CD4-positive, CD25-positive, alpha-beta regulatory T cell (primary cell): ENCODE results near the gene PRSS8. TPM values are rescaled to one million over a fixed set of nuclear protein-coding genes. Genes with fewer than 3 reads are reported as not detected.

Experiments used
- ATAC-seq, 2 donors: fragments of 150-1000 bp; cut with Tn5 transposase; one replicate each; pipeline ENCODE4 v1.10.0; 2021; ENCODE audit warnings: low read depth in 2 of 2, moderate number of reproducible peaks in 2 of 2, moderate library complexity in 1 of 2
- DNase-seq, 3 donors: peaks; one replicate each; pipeline versions ENCODE4 v3.0.0 to v3.0.0-alpha.2; 2012 to 2022; ENCODE audit warnings: mixed read lengths in 1 of 3
- H3K27ac ChIP-seq: one replicate; pipeline ENCODE4 v1.7.0; 2013; ENCODE audit warnings: mild to moderate bottlenecking, low read length; ENCODE audit not compliant: insufficient read depth, poor library complexity, severe bottlenecking
- H3K27me3 ChIP-seq: one replicate; pipeline ENCODE4 v1.7.0; 2013; ENCODE audit warnings: low read length; ENCODE audit not compliant: control insufficient read depth, insufficient read depth
- H3K36me3 ChIP-seq: one replicate; pipeline ENCODE4 v1.7.0; 2013; ENCODE audit warnings: mild to moderate bottlenecking, low read length, moderate library complexity; ENCODE audit not compliant: control insufficient read depth, insufficient read depth
- H3K4me1 ChIP-seq: 2 replicates; pipeline ENCODE4 v1.7.0; 2013; ENCODE audit warnings: mild to moderate bottlenecking, low read length; ENCODE audit not compliant: insufficient read depth, control insufficient read depth, poor library complexity, severe bottlenecking
- H3K4me3 ChIP-seq: one replicate; pipeline ENCODE4 v1.7.0; 2013; ENCODE audit warnings: low read depth, mild to moderate bottlenecking, low read length, moderate library complexity
- H3K9me3 ChIP-seq, 2 experiments: 1 replicate in 1 of 2; 2 replicates in 1 of 2; pipeline ENCODE4 v1.7.0; 2013; ENCODE audit warnings: low read length in 2 of 2, mild to moderate bottlenecking in 1 of 2, moderate library complexity in 1 of 2; ENCODE audit not compliant: control insufficient read depth in 2 of 2
- H3K27ac Mint-ChIP-seq, 3 donors: one replicate each; pipeline ENCODE4 v1.8.0; 2020 to 2022; ENCODE audit warnings: mild to moderate bottlenecking in 3 of 3, mixed read lengths in 3 of 3, moderate library complexity in 2 of 3
- H3K27me3 Mint-ChIP-seq: one replicate; pipeline ENCODE4 v1.8.0; 2022; ENCODE audit warnings: mild to moderate bottlenecking, mixed read lengths
- H3K36me3 Mint-ChIP-seq: one replicate; pipeline ENCODE4 v1.8.0; 2020; ENCODE audit warnings: mixed read lengths
- H3K4me1 Mint-ChIP-seq, 4 donors: one replicate each; pipeline ENCODE4 v1.8.0; 2020 to 2022; ENCODE audit warnings: mixed read lengths in 4 of 4, mild to moderate bottlenecking in 1 of 4
- H3K4me3 Mint-ChIP-seq, 4 donors: one replicate each; pipeline ENCODE4 v1.8.0; 2020 to 2022; ENCODE audit warnings: mild to moderate bottlenecking in 4 of 4, mixed read lengths in 4 of 4, moderate library complexity in 3 of 4
- H3K9me3 Mint-ChIP-seq, 7 donors: one replicate each; pipeline ENCODE4 v1.8.0; 2020 to 2022; ENCODE audit warnings: mixed read lengths in 7 of 7, mild to moderate bottlenecking in 3 of 7, moderate library complexity in 2 of 7
- polyA plus RNA-seq, 4 donors: library from polyadenylated mRNA; unstranded; fragments of 300-500 nt; fragmentation: Illumina TruSeq; gene quantifications; one replicate each; pipeline ENCODE4 v1.2.3, GENCODE V29; 2021
- total RNA-seq: library from RNA; stranded (reverse); gene quantifications from one replicate; pipeline ENCODE4 v1.2.3, GENCODE V29; 2022

PRSS8 gene
- total and polyA plus RNA-seq, 5 donors from 2014 or later, result not detected

- H3K27ac Mint-ChIP-seq, result peak overlapping the region in 1 of 3 donors; percentile 66
- H3K9me3 Mint-ChIP-seq, result no peaks in the 10 kb centered on the region
- Histone ChIP-seq H3K4me3 (no peak overlapping the region), H3K9me3 (no peaks in the 10 kb centered on the region), H3K27ac (no peak overlapping the region), H3K4me1 (peaks cover 14% of the 10 kb centered on the region), H3K36me3 (peaks cover 37% of the 10 kb centered on the region), H3K27me3 (no peaks in the 10 kb centered on the region)
- H3K4me1 Mint-ChIP-seq, result peaks cover 4 to 24% (median 17%) of the 10 kb centered on the region in 4 donors
- no peak for DNase-seq
- H3K4me3 Mint-ChIP-seq, result peak overlapping the region in 3 of 4 donors; percentile 21 to 74 (median 24)
- peaks cover 14% of the 10 kb centered on the region for H3K36me3 Mint-ChIP-seq
- no peak for ATAC-seq
- no peaks in the 10 kb centered on the region for H3K27me3 Mint-ChIP-seq
These were observed 15.4 kb downstream of the PRSS8 start for GRCh38 chr16:31120129-31120528.

DNA sequence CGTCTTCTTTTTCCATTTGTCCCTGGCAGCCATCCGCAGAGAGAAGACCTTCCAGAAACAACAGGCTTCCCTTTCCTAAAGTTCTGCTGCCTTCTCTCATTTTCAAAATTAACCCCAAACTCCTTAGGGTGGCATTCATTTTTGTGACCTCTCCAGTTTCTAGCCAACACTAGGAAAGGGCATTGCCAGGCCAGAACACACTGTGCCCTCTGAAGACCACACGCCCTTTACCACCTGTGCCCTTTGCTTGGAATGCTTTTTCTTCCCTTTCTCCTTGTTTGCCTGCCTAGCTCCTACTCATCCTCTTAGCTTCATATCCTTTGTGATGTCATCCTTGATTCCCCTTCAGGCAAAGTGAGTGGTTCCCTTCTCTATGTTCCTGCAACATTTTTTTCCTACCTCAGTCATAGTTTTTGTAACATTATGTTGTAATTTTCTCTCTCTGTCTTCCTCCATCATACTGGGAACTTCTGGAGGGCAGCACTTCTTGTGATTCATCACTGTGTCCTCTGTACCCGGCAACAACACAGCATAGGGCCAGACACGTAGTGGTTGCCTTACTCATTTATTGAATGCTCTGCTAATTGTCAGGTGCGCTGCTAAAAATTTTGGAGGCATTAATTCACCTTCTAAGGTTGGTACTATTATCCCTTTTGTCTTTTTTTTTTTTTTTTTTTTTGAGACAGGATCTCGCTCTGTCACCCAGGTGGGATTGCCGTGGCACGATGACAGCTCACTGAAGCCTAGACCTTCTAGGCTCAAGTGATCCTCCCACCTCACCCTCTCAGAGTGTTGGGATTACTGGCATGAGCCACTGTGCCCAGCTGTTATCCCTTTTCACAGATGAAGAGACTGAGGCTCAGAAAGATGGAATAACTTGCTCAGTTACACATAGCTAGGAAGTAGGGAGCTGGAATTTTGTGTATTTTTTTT is 17.0 kb downstream of the PRSS8 start:
- peaks cover 4 to 28% (median 17%) of the 10 kb centered on the region in 4 donors for H3K4me1 Mint-ChIP-seq
- DNase-seq (no peak), ATAC-seq (no peak)
- peaks cover 14% of the 10 kb centered on the region for H3K4me1 ChIP-seq
- H3K9me3 ChIP-seq, result no peaks in the 10 kb centered on the region
- H3K27me3 ChIP-seq, result no peaks in the 10 kb centered on the region
- peak overlapping the region; percentile 98 for H3K27ac ChIP-seq
- H3K4me3 ChIP-seq, result peak overlapping the region; percentile 82
- peaks cover 32% of the 10 kb centered on the region for H3K36me3 ChIP-seq
- no peaks in the 10 kb centered on the region for H3K27me3 Mint-ChIP-seq
- peak overlapping the region; percentile 83 to 96 (median 89) for H3K27ac Mint-ChIP-seq
- peaks cover 14% of the 10 kb centered on the region for H3K36me3 Mint-ChIP-seq
- H3K4me3 Mint-ChIP-seq, result peak overlapping the region; percentile 88 to 96 (median 90)
- no peaks in the 10 kb centered on the region for H3K9me3 Mint-ChIP-seq

- H3K27ac ChIP-seq, result peak within 1 kb of the TSS; percentile 98
- peaks cover 14% of the 10 kb centered on the region for H3K36me3 Mint-ChIP-seq
- H3K36me3 ChIP-seq, result peaks cover 32% of the 10 kb centered on the region
- no peaks in the 10 kb centered on the region for H3K9me3 Mint-ChIP-seq
- peaks cover 4 to 29% (median 17%) of the 10 kb centered on the region in 4 donors for H3K4me1 Mint-ChIP-seq
- H3K9me3 ChIP-seq, result no peaks in the 10 kb centered on the region
- DNase-seq (peak; percentile 96 to 98 (median 98)), ATAC-seq (peak; percentile 92 to 93)
- peak within 1 kb of the TSS; percentile 83 to 96 (median 89) for H3K27ac Mint-ChIP-seq
- H3K4me1 ChIP-seq, result peaks cover 14% of the 10 kb centered on the region
- peak within 1 kb of the TSS; percentile 82 for H3K4me3 ChIP-seq
- H3K4me3 Mint-ChIP-seq, result peak within 1 kb of the TSS; percentile 88 to 96 (median 90)
- no peaks in the 10 kb centered on the region for H3K27me3 Mint-ChIP-seq
- no peaks in the 10 kb centered on the region for H3K27me3 ChIP-seq
These were observed 17.9 kb downstream of the PRSS8 start, which contains the start of gene KAT8 for GRCh38 chr16:31117384-31118222. Gene KAT8, plus strand, starts transcription at chr16:31117664. Its CDS starts 18 bp downstream, at chr16:31117682.

- Mint-ChIP-seq H3K27ac (no peak overlapping the region), H3K4me1 (peaks cover 0 to 37% (median 16%) of the 10 kb centered on the region in 4 donors), H3K27me3 (no peaks in the 10 kb centered on the region), H3K4me3 (peak overlapping the region in 2 of 4 donors; percentile 61 to 76), H3K9me3 (no peaks in the 10 kb centered on the region), H3K36me3 (peaks cover 5% of the 10 kb centered on the region)
- DNase-seq, result no peak
- peaks cover 15% of the 10 kb centered on the region for H3K36me3 ChIP-seq
- H3K9me3 ChIP-seq, result no peaks in the 10 kb centered on the region
- no peak for ATAC-seq
- H3K27me3 ChIP-seq, result no peaks in the 10 kb centered on the region
- H3K4me1 ChIP-seq, result peaks cover 14% of the 10 kb centered on the region
- no peak overlapping the region for H3K27ac ChIP-seq
- no peak overlapping the region for H3K4me3 ChIP-seq
These were observed 21.1 kb downstream of the PRSS8 start for GRCh38 chr16:31114468-31114867.

GRCh38 chr16:31113121-31114120 is 22.1 kb downstream of the PRSS8 start:
- Histone ChIP-seq H3K9me3 (no peaks in the 10 kb centered on the region), H3K4me3 (no peak overlapping the region), H3K27ac (no peak overlapping the region), H3K4me1 (peaks cover 18% of the 10 kb centered on the region), H3K27me3 (no peaks in the 10 kb centered on the region), H3K36me3 (peaks cover 9% of the 10 kb centered on the region)
- Mint-ChIP-seq H3K36me3 (peaks cover 5% of the 10 kb centered on the region), H3K4me3 (peak overlapping the region in 2 of 4 donors; percentile 31 to 64), H3K9me3 (no peaks in the 10 kb centered on the region), H3K27me3 (no peaks in the 10 kb centered on the region), H3K4me1 (peaks cover 0 to 32% (median 14%) of the 10 kb centered on the region in 4 donors), H3K27ac (peak overlapping the region in 1 of 3 donors; percentile 32)
- DNase-seq (no peak), ATAC-seq (no peak)

GRCh38 chr16:31112711-31113110 is 22.8 kb downstream of the PRSS8 start:
- no peaks in the 10 kb centered on the region for H3K27me3 Mint-ChIP-seq
- H3K27ac Mint-ChIP-seq, result no peak overlapping the region

More at GRCh38 chr16:31112711-31113110, 22.8 kb downstream of the PRSS8 start:
- peaks cover 16% of the 10 kb centered on the region for H3K4me1 ChIP-seq
- H3K36me3 ChIP-seq, result peaks cover 9% of the 10 kb centered on the region
- peaks cover 5% of the 10 kb centered on the region for H3K36me3 Mint-ChIP-seq
- H3K4me3 ChIP-seq, result no peak overlapping the region
- no peaks in the 10 kb centered on the region for H3K9me3 Mint-ChIP-seq
- DNase-seq, result no peak
- H3K27ac ChIP-seq, result no peak overlapping the region
- peak overlapping the region in 1 of 4 donors; percentile 12 for H3K4me3 Mint-ChIP-seq
- no peak for ATAC-seq
- H3K27me3 ChIP-seq, result no peaks in the 10 kb centered on the region
- no peaks in the 10 kb centered on the region for H3K9me3 ChIP-seq
- peaks cover 4 to 30% (median 12%) of the 10 kb centered on the region in 4 donors for H3K4me1 Mint-ChIP-seq
